Heart left ventricle (tissue), 16 donors: Measurements from ENCODE around the gene UBQLN1. TPM values are rescaled to one million over a fixed set of nuclear protein-coding genes. Genes with fewer than 3 reads are reported as not detected.
A peak's percentile ranks its signal among the peaks of the same experiment; 100 is the strongest.

Source experiments
- ATAC-seq, 4 donors: fragments of 200-7000 bp; cut with Tn5 transposase; one replicate each; pipeline ENCODE4 v1.9.1; 2020 to 2022; ENCODE audit warnings: moderate library complexity in 4 of 4, mild to moderate bottlenecking in 3 of 4, moderate number of reproducible peaks in 1 of 4
- DNase-seq, 5 donors: peaks; one replicate each; pipeline ENCODE4 v3.0.0-alpha.2; 2020
- H3K27ac ChIP-seq, 12 donors: fragments of 200-600 bp; sonication (generic) in 4 of 12; one replicate each; pipeline versions ENCODE4 v1.5.0 to v1.8.0; 2016 to 2022; ENCODE audit warnings: mild to moderate bottlenecking in 2 of 12
- H3K27me3 ChIP-seq, 9 donors: fragments of 200-600 bp; sonication (generic) in 2 of 9; one replicate each; pipeline versions ENCODE4 v1.5.1 to v1.8.0; 2016 to 2022; ENCODE audit warnings: mild to moderate bottlenecking in 3 of 9
- H3K36me3 ChIP-seq, 9 donors: fragments of 200-600 bp; sonication (generic) in 2 of 9; one replicate each; pipeline versions ENCODE4 v1.5.0 to v1.8.0; 2018 to 2022; ENCODE audit warnings: mild to moderate bottlenecking in 2 of 9
- H3K4me1 ChIP-seq, 12 donors: fragments of 200-600 bp; sonication (generic) in 4 of 12; one replicate each; pipeline versions ENCODE4 v1.5.0 to v1.8.0; 2016 to 2022; ENCODE audit warnings: mild to moderate bottlenecking in 3 of 12
- H3K4me3 ChIP-seq, 12 donors: fragments of 200-600 bp; sonication (generic) in 4 of 12; one replicate each; pipeline versions ENCODE4 v1.5.0 to v1.8.0; 2017 to 2022; ENCODE audit warnings: mild to moderate bottlenecking in 9 of 12, moderate library complexity in 4 of 12
- H3K9me3 ChIP-seq, 12 donors: fragments of 200-600 bp; sonication (generic) in 4 of 12; one replicate each; pipeline versions ENCODE4 v1.5.0 to v1.8.0; 2016 to 2022; ENCODE audit warnings: mild to moderate bottlenecking in 1 of 12
- CTCF ChIP-seq, 12 donors: fragments of 200-600 bp; sonication (generic) in 4 of 12; IDR thresholded peaks; one replicate each; pipeline versions ENCODE4 v1.5.0 to v1.8.0; 2018 to 2022; ENCODE audit warnings: antibody characterized with exemption in 12 of 12, mild to moderate bottlenecking in 5 of 12
- POLR2A ChIP-seq, 2 donors: fragments of 450-650 bp; IDR thresholded peaks; one replicate each; pipeline ENCODE4 v1.6.1; 2017; ENCODE audit warnings: antibody characterized with exemption in 2 of 2, mild to moderate bottlenecking in 2 of 2, moderate library complexity in 2 of 2
- WGBS, 4 donors: extraction: QIAGEN DNeasy Blood & Tissue Kit in 2 of 4; methylation state at CpG; one replicate each; pipeline versions ENCODE4 v1.1.5 to v1.1.7; 2013 to 2018; 5-methylcytosine and 5-hydroxymethylcytosine counted together
- intact Hi-C, 10 donors: fragments of 100-400 bp; cut with DNase I; formaldehyde crosslinking; loops; one replicate each; pipeline versions ENCODE4 v1.11.1 to v1.14.2; 2022
- polyA plus RNA-seq, 2 donors: library from polyadenylated mRNA; stranded (reverse); fragments of 200-250 nt; gene quantifications; one replicate each; pipeline ENCODE4 v1.2.3, GENCODE V29; 2013
- total RNA-seq, 9 donors: library from RNA; depleted of rRNA in 2 of 9; stranded (reverse); fragments of >200 nt in 2 of 9; fragmentation: NEBNext Ultra II Directional in 3 of 9; extraction: Animal tissue kit (Norgen Biotek cat#: 25700) in 3 of 9; gene quantifications; one replicate each; pipeline versions ENCODE4 v1.1.0 to v1.2.4, GENCODE V29; 2016 to 2023
- donor health status: ischemic (EF 13 %, LVEDD 7.1; RV severe dilation, severe dysfunction).
- donor health status: healthy with polysubstance abuse.
- donor health status: DM: no; HTN: yes; CAD: no.
- donor health status: DM: no; HTN: no; CAD: no.
- donor health status: ischemic (EF 25% LVEDD 6.9; RV normal size, moderate dysfunction).
- donor health status: ischemic (EF 25% LVEDD 5.7; RV mildly dilated, moderate dysfunction).
- donor health status: healthy.
- donor health status: DM: yes; HTN: yes; CAD: no.
- donor health status: ischemic (EF 35%, LVEDD 5.7; RV mildly dilated, moderate dysfunction).
- donor health status: nonischemic (EF 11% LVEDD 7.7; RV severe dilation, severe dysfunction).
- donor health status: DM: yes; HTN: yes; CAD: no.
- donor health status: PGD.
- donor health status: ischemic (EF 29% LVEDD 5.4; RV normal size, mild dysfunction).
- donor health status: nonischemic (EF 23%, LVEDD 6.1; RV moderate dilation, normal function).

The UBQLN1 gene
- total and polyA plus RNA-seq, 11 donors: 24.2 to 144 (median 98.2) TPM

DNA sequence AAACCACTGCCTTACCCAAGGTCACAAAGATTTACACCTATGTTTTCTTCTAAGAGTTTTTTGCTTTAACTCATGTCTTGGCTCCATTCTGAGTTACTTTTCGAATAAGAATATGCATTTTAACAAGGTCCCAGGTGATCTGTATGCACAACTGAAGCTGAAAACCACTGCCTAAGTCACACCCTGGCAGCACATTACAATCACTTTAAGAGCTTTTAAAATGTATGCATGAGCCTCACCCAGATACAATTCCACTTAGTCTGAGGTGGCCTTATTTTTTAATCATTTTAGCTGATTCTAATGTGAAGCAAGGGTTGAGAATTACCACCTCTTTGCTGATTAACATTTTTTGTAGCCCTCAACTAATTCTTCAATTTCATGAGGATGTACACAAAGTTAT is 55.3 kb downstream of the UBQLN1 start:
- no peak for DNase-seq
- peaks cover 0 to 16% (median 4%) of the 10 kb centered on the region in 12 donors for H3K4me1 ChIP-seq
- intact Hi-C loops: loop anchor here in 1 of 10 donors (10.0 kb wide), 1 partner anchor 438 kb away; no protein-coding TSS in a partner anchor
- no peak for ATAC-seq
- no peak overlapping the region for H3K27ac ChIP-seq
- H3K36me3 ChIP-seq: peaks cover 0 to 77% (median 62%) of the 10 kb centered on the region in 9 donors
- no peak for TF ChIP-seq POLR2A (IDR thresholded peaks at IDR 0.05)
- TF ChIP-seq CTCF (IDR thresholded peaks at IDR 0.05): no peak
- no peaks in the 10 kb centered on the region for H3K27me3 ChIP-seq
- peaks cover 0 to 8% (median 0%) of the 10 kb centered on the region in 12 donors for H3K9me3 ChIP-seq
- 95 to 99% (median 97%) methylated on average over 1 of the region's 1 CpG for WGBS, 4 donors
- no peak overlapping the region for H3K4me3 ChIP-seq

DNA sequence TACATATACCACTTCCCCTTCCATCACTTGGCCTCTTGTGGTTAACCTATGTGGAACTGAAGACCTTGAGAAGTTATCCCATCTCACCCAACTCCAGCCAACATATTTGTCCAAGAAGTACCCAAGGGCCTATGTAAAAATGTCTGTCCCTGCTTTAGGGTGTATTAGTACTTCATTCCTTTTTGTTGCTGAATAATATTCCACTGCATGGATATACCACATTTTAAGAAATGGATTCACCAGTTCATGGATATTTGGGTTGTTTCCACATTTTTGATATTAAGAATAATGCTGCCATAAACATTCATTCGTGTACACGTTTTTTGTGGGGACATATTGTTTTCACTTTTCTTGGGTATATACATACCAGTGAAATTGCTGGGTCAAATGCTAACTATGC is 56.2 kb downstream of the UBQLN1 start:
- no peak overlapping the region for H3K27ac ChIP-seq
- peaks cover 0 to 74% (median 55%) of the 10 kb centered on the region in 9 donors for H3K36me3 ChIP-seq
- peaks cover 0 to 19% (median 4%) of the 10 kb centered on the region in 12 donors for H3K4me1 ChIP-seq
- intact Hi-C loops: loop anchor here in 1 of 10 donors (10.0 kb wide), 1 partner anchor 437 kb away; no protein-coding TSS in a partner anchor
- 93 to 96% (median 95%) methylated on average over 2 of the region's 2 CpGs for WGBS, 4 donors
- H3K4me3 ChIP-seq: no peak overlapping the region
- H3K27me3 ChIP-seq: no peaks in the 10 kb centered on the region
- no peak for TF ChIP-seq CTCF (IDR thresholded peaks at IDR 0.05)
- no peak for TF ChIP-seq POLR2A (IDR thresholded peaks at IDR 0.05)
- DNase-seq: no peak
- ATAC-seq: no peak
- peaks cover 0 to 8% (median 0%) of the 10 kb centered on the region in 12 donors for H3K9me3 ChIP-seq

- Histone ChIP-seq H3K4me1 (peaks cover 0 to 15% (median 1%) of the 10 kb centered on the region in 12 donors), H3K9me3 (peaks cover 0 to 8% (median 0%) of the 10 kb centered on the region in 12 donors), H3K27ac (peak overlapping the region in 2 of 12 donors; percentile 15 to 34), H3K36me3 (peaks cover 0 to 54% (median 37%) of the 10 kb centered on the region in 9 donors), H3K27me3 (no peaks in the 10 kb centered on the region), H3K4me3 (no peak overlapping the region)
- no peak for DNase-seq
- WGBS, 4 donors: 44 to 58% (median 48%) methylated on average over 4 of the region's 4 CpGs
- ATAC-seq: peak; percentile 41 to 90 (median 84)
- TF ChIP-seq CTCF (IDR thresholded peaks at IDR 0.05) (no peak), POLR2A (IDR thresholded peaks at IDR 0.05) (no peak)
- intact Hi-C loops: loop anchor here in 3 of 10 donors (2.0 to 10.0 kb wide), 5 partner anchors 29 to 445 kb away; no protein-coding TSS in a partner anchor
These were observed 58.2 kb downstream of the UBQLN1 start for GRCh38 chr9:83649515-83649914.

DNA sequence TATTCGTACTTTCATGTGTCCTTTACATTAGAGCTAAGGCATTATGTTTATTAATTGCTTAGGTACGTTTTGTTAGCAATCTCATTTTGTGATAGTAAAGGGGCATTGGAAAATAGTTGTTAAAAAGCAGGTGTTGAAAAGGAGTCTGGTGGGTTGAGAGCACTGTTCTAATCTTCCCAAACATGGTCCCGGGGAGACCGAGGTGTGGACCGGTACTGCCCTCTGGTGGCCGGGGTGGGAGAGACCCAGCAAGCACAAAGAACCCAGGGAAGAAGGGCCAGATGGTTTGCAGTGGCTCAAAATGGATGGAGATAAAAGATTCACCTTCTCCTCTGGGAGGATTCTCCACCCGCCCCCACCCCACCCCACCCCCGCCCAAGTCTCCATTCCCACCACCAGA is 58.7 kb downstream of the UBQLN1 start:
- H3K4me1 ChIP-seq: peaks cover 0 to 15% (median 1%) of the 10 kb centered on the region in 12 donors
- TF ChIP-seq CTCF (IDR thresholded peaks at IDR 0.05) (peak; percentile 60 to 77 (median 71)), POLR2A (IDR thresholded peaks at IDR 0.05) (no peak)
- H3K36me3 ChIP-seq: peaks cover 0 to 50% (median 32%) of the 10 kb centered on the region in 9 donors
- H3K4me3 ChIP-seq: no peak overlapping the region
- intact Hi-C loops: loop anchor here in 3 of 10 donors (2.0 to 10.0 kb wide), 5 partner anchors 28 to 444 kb away; no protein-coding TSS in a partner anchor
- DNase-seq (peak; percentile 60 to 83 (median 61)), ATAC-seq (peak; percentile 58 to 81 (median 76))
- peaks cover 0 to 8% (median 0%) of the 10 kb centered on the region in 12 donors for H3K9me3 ChIP-seq
- WGBS, 4 donors: 43 to 51% (median 47%) methylated on average over 8 of the region's 8 CpGs
- no peaks in the 10 kb centered on the region for H3K27me3 ChIP-seq
- peak overlapping the region in 2 of 12 donors; percentile 15 to 34 for H3K27ac ChIP-seq
